ENCODE measurements around the gene HBD.

Gene HBD

GRCh38 chr11:5196731-5197130 lies 37.6 kb downstream of the HBD start:
- ATAC-seq (ENCODE audit: insufficient read depth, low read depth) (no peak), DNase-seq (no peak)
- Histone ChIP-seq H3K4me1 (ENCODE audit: insufficient read depth, low read length) (no peaks in the 10 kb centered on the region), H3K79me2 (ENCODE audit: insufficient read depth, low read length) (no peaks in the 10 kb centered on the region), H2AFZ (ENCODE audit: low read depth, low read length) (no peak overlapping the region), H3K9me3 (ENCODE audit: insufficient read depth, low read length, severe bottlenecking) (no peaks in the 10 kb centered on the region), H3K27ac (ENCODE audit: low read length) (no peak overlapping the region), H3K9ac (ENCODE audit: low read depth, low read length) (no peak overlapping the region), H3K4me2 (ENCODE audit: insufficient read depth, low read length) (no peak overlapping the region), H3K4me3 (ENCODE audit: low read depth in 1 of 2, low read length in 2 of 2) (no peak overlapping the region), H4K20me1 (ENCODE audit: insufficient read depth, low read length) (no peaks in the 10 kb centered on the region), H3K27me3 (ENCODE audit: insufficient read depth, low read length, poor library complexity) (peaks cover 4% of the 10 kb centered on the region), H3K36me3 (ENCODE audit: insufficient read depth, low read length) (no peaks in the 10 kb centered on the region)
- TF ChIP-seq EZH2 (IDR thresholded peaks at IDR 0.05; ENCODE audit: borderline replicate concordance, low read depth, low read length, severe bottlenecking) = no peak
- no peak for TF ChIP-seq CTCF (IDR thresholded peaks at IDR 0.05; ENCODE audit: borderline replicate concordance, extremely low read depth, low read length, poor library complexity, severe bottlenecking)

GRCh38 chr11:5196067-5196466 lies 38.2 kb downstream of the HBD start:
- Histone ChIP-seq H3K36me3 (ENCODE audit: insufficient read depth, low read length) (no peaks in the 10 kb centered on the region), H3K79me2 (ENCODE audit: insufficient read depth, low read length) (no peaks in the 10 kb centered on the region), H3K4me1 (ENCODE audit: insufficient read depth, low read length) (no peaks in the 10 kb centered on the region), H3K4me2 (ENCODE audit: insufficient read depth, low read length) (no peak overlapping the region), H3K27me3 (ENCODE audit: insufficient read depth, low read length, poor library complexity) (no peaks in the 10 kb centered on the region), H3K9me3 (ENCODE audit: insufficient read depth, low read length, severe bottlenecking) (no peaks in the 10 kb centered on the region), H4K20me1 (ENCODE audit: insufficient read depth, low read length) (no peaks in the 10 kb centered on the region), H3K27ac (ENCODE audit: low read length) (no peak overlapping the region), H3K9ac (ENCODE audit: low read depth, low read length) (no peak overlapping the region), H3K4me3 (ENCODE audit: low read depth in 1 of 2, low read length in 2 of 2) (no peak overlapping the region), H2AFZ (ENCODE audit: low read depth, low read length) (no peak overlapping the region)
- no peak for ATAC-seq (ENCODE audit: insufficient read depth, low read depth)
- no peak for DNase-seq
- no peak for TF ChIP-seq EZH2 (IDR thresholded peaks at IDR 0.05; ENCODE audit: borderline replicate concordance, low read depth, low read length, severe bottlenecking)
- TF ChIP-seq CTCF (IDR thresholded peaks at IDR 0.05; ENCODE audit: borderline replicate concordance, extremely low read depth, low read length, poor library complexity, severe bottlenecking) = no peak

GRCh38 chr11:5192738-5193137 lies 41.5 kb downstream of the HBD start:
- Histone ChIP-seq H3K27ac (ENCODE audit: low read length) (no peak overlapping the region), H3K36me3 (ENCODE audit: insufficient read depth, low read length) (no peaks in the 10 kb centered on the region), H3K4me1 (ENCODE audit: insufficient read depth, low read length) (no peaks in the 10 kb centered on the region), H3K4me2 (ENCODE audit: insufficient read depth, low read length) (no peak overlapping the region), H2AFZ (ENCODE audit: low read depth, low read length) (no peak overlapping the region), H3K79me2 (ENCODE audit: insufficient read depth, low read length) (no peaks in the 10 kb centered on the region), H3K9ac (ENCODE audit: low read depth, low read length) (no peak overlapping the region), H3K27me3 (ENCODE audit: insufficient read depth, low read length, poor library complexity) (no peaks in the 10 kb centered on the region), H4K20me1 (ENCODE audit: insufficient read depth, low read length) (no peaks in the 10 kb centered on the region), H3K9me3 (ENCODE audit: insufficient read depth, low read length, severe bottlenecking) (no peaks in the 10 kb centered on the region), H3K4me3 (ENCODE audit: low read depth in 1 of 2, low read length in 2 of 2) (no peak overlapping the region)
- ATAC-seq (ENCODE audit: insufficient read depth, low read depth) (no peak), DNase-seq (no peak)
- no peak for TF ChIP-seq CTCF (IDR thresholded peaks at IDR 0.05; ENCODE audit: borderline replicate concordance, extremely low read depth, low read length, poor library complexity, severe bottlenecking)
- no peak for TF ChIP-seq EZH2 (IDR thresholded peaks at IDR 0.05; ENCODE audit: borderline replicate concordance, low read depth, low read length, severe bottlenecking)

- Histone ChIP-seq H3K9me3 (ENCODE audit: insufficient read depth, low read length, severe bottlenecking) (no peaks in the 10 kb centered on the region), H3K9ac (ENCODE audit: low read depth, low read length) (no peak overlapping the region), H3K27me3 (ENCODE audit: insufficient read depth, low read length, poor library complexity) (no peaks in the 10 kb centered on the region), H3K4me2 (ENCODE audit: insufficient read depth, low read length) (no peak overlapping the region), H2AFZ (ENCODE audit: low read depth, low read length) (no peak overlapping the region), H3K27ac (ENCODE audit: low read length) (no peak overlapping the region), H3K36me3 (ENCODE audit: insufficient read depth, low read length) (no peaks in the 10 kb centered on the region), H4K20me1 (ENCODE audit: insufficient read depth, low read length) (no peaks in the 10 kb centered on the region), H3K4me3 (ENCODE audit: low read depth in 1 of 2, low read length in 2 of 2) (no peak overlapping the region), H3K4me1 (ENCODE audit: insufficient read depth, low read length) (no peaks in the 10 kb centered on the region), H3K79me2 (ENCODE audit: insufficient read depth, low read length) (no peaks in the 10 kb centered on the region)
- ATAC-seq (ENCODE audit: insufficient read depth, low read depth) (no peak), DNase-seq (no peak)
- TF ChIP-seq CTCF (IDR thresholded peaks at IDR 0.05; ENCODE audit: borderline replicate concordance, extremely low read depth, low read length, poor library complexity, severe bottlenecking) (no peak), EZH2 (IDR thresholded peaks at IDR 0.05; ENCODE audit: borderline replicate concordance, low read depth, low read length, severe bottlenecking) (no peak)
Measured at GRCh38 chr11:5188201-5188600, 46.1 kb downstream of the HBD start.

Data from DND-41 (cell line).